Muscle layer of duodenum (tissue), 2 donors: Measurements from ENCODE around the gene SDK1.
"Not testable (repeated sequence)": the region's sequence is repeated elsewhere in the genome, so short reads cannot be mapped to it uniquely, and the experiment has no call there.

Experiments
- H3K27ac ChIP-seq: one replicate; pipeline ENCODE4 v1.7.0; 2013; ENCODE audit warnings: mild to moderate bottlenecking, low read length
- H3K27me3 ChIP-seq: one replicate; pipeline ENCODE4 v1.7.0; 2013; ENCODE audit warnings: low read depth, mild to moderate bottlenecking, control low read depth, low read length
- H3K36me3 ChIP-seq, 2 donors: one replicate each; pipeline ENCODE4 v1.7.0; 2013; ENCODE audit warnings: low read length in 2 of 2, control low read depth in 1 of 2, mild to moderate bottlenecking in 1 of 2; ENCODE audit not compliant: insufficient read depth in 2 of 2, control insufficient read depth in 1 of 2
- H3K4me1 ChIP-seq, 2 donors: one replicate each; pipeline ENCODE4 v1.7.0; 2013; ENCODE audit warnings: low read length in 2 of 2, mild to moderate bottlenecking in 2 of 2, control low read depth in 1 of 2, moderate library complexity in 1 of 2; ENCODE audit not compliant: insufficient read depth in 2 of 2, control insufficient read depth in 1 of 2
- H3K4me3 ChIP-seq, 2 donors: one replicate each; pipeline ENCODE4 v1.7.0; 2013; ENCODE audit warnings: low read length in 2 of 2, low read depth in 1 of 2, mild to moderate bottlenecking in 1 of 2
- H3K9me3 ChIP-seq, 2 donors: one replicate each; pipeline ENCODE4 v1.7.0; 2013; ENCODE audit warnings: low read length in 2 of 2, control low read depth in 1 of 2, mild to moderate bottlenecking in 1 of 2; ENCODE audit not compliant: control insufficient read depth in 1 of 2
- donor health status: healthy.

SDK1 gene

DNA sequence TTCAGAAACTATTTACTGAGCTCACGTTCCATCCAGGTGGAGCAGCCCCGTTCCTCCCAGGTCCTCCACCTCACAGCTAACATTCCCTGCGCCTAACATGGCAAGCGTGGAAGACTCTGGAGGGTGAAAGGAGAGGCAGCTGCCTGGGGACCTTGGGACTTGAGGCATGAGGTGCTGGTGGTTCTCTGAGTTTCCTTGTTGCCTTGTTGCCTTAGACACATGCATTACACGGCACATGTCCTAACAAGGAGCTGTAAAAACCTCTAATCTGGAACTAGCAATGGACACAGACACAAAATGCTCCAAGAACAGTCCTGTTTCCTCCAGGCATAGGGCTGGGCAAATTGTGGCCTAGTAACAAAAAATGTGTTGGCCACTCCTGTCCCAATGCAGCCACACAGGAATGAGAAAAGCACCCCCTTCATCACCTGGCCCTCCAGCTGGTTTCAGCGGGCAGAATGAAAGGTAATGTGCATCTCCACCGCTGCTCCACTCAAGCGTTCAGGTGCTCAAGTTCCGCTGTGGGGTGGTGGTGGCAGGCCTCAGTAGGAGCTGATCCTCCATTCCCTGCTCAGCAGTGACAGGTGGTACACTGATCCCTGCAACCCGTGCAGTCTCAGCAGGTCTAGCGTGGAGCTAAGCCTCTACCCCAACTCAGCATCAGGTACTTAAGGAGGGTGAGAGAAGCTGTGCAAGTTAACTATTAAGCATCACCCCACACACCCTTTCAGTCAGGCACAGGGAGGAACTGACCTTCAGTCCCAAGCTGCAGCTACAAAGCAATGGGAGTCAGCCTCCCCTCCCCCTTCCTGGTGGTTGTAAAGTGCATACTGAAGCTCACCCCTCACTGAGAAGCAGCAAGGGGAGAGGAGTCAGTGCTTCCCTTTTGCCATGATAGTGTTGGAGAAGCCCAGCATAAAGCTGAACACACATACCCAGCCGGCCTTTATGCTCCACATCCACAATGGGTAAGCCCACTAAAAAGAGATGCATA, 382.8 kb downstream of the SDK1 start:
- peaks cover 0 to 4% of the 10 kb centered on the region in 2 donors for H3K4me1 ChIP-seq
- H3K27me3 ChIP-seq: no peaks in the 10 kb centered on the region
- H3K9me3 ChIP-seq: peaks cover 0 to 4% of the 10 kb centered on the region in 2 donors
- no peak overlapping the region for H3K4me3 ChIP-seq
- H3K36me3 ChIP-seq: no peaks in the 10 kb centered on the region
- H3K27ac ChIP-seq: no peak overlapping the region

DNA sequence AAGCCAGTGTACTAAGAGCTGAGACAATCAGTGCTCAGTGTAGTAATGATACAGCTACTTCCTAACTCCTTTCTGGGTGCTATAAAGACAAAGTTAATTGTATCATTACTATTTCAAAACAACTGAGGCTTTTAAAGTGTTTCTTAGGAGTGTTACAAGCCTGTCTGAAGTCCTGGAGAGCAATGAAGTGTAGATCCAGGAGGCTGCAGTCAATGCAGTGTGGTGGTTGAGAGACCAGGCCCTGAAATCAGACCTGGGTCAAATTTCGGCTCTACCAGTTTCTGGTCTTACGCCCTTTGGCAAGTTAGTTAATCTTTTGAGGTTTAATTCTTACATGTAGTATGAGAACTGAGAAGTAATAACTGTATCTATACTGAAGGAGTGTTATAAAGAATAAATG, 387.0 kb downstream of the SDK1 start:
- Histone ChIP-seq H3K27me3 (no peaks in the 10 kb centered on the region), H3K4me1 (no peaks in the 10 kb centered on the region), H3K9me3 (peaks cover 0 to 8% of the 10 kb centered on the region in 2 donors), H3K36me3 (no peaks in the 10 kb centered on the region), H3K4me3 (no peak overlapping the region), H3K27ac (no peak overlapping the region)

DNA sequence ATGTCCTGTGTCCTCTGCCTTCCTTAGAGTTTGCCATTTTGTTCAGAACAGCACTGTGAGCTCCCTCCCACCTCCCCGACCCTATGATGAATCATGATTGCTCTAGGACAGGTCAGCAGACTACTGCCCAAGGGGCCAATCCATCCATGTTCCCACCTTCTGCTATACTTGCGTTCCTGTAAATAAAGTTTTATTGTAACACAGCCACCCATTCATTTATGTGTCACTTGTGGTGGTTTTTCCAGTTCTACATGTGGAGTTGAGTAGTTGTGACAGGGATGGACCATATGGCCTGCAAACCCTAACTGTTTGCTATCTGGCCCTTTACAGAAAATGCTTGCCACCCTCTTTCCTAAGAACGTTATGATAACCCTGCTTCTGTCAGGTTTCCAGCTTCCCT, 387.8 kb downstream of the SDK1 start:
- Histone ChIP-seq H3K27ac (no peak overlapping the region), H3K4me1 (no peaks in the 10 kb centered on the region), H3K27me3 (no peaks in the 10 kb centered on the region), H3K36me3 (no peaks in the 10 kb centered on the region), H3K9me3 (peaks cover 0 to 8% of the 10 kb centered on the region in 2 donors), H3K4me3 (no peak overlapping the region)

GRCh38 chr7:3691478-3692158, 390.6 kb downstream of the SDK1 start:
- no peaks in the 10 kb centered on the region for H3K4me1 ChIP-seq
- H3K9me3 ChIP-seq: peaks cover 0 to 8% of the 10 kb centered on the region in 2 donors
- no peak overlapping the region for H3K27ac ChIP-seq
- no peaks in the 10 kb centered on the region for H3K36me3 ChIP-seq
- no peaks in the 10 kb centered on the region for H3K27me3 ChIP-seq
- no peak overlapping the region for H3K4me3 ChIP-seq

- Histone ChIP-seq H3K36me3 (no peaks in the 10 kb centered on the region), H3K27ac (no peak overlapping the region), H3K27me3 (no peaks in the 10 kb centered on the region), H3K4me3 (no peak overlapping the region), H3K4me1 (no peaks in the 10 kb centered on the region), H3K9me3 (no peaks in the 10 kb centered on the region)
Measured at GRCh38 chr7:3695602-3696001, 394.6 kb downstream of the SDK1 start.

GRCh38 chr7:3696113-3696512, 395.1 kb downstream of the SDK1 start:
- Histone ChIP-seq H3K4me3 (no peak overlapping the region), H3K9me3 (no peaks in the 10 kb centered on the region), H3K27ac (no peak overlapping the region), H3K4me1 (no peaks in the 10 kb centered on the region), H3K36me3 (no peaks in the 10 kb centered on the region), H3K27me3 (no peaks in the 10 kb centered on the region)

GRCh38 chr7:3697472-3697871, 396.4 kb downstream of the SDK1 start:
- Histone ChIP-seq H3K36me3 (no peaks in the 10 kb centered on the region), H3K4me3 (no peak overlapping the region), H3K4me1 (no peaks in the 10 kb centered on the region), H3K9me3 (no peaks in the 10 kb centered on the region), H3K27ac (no peak overlapping the region), H3K27me3 (no peaks in the 10 kb centered on the region)

DNA sequence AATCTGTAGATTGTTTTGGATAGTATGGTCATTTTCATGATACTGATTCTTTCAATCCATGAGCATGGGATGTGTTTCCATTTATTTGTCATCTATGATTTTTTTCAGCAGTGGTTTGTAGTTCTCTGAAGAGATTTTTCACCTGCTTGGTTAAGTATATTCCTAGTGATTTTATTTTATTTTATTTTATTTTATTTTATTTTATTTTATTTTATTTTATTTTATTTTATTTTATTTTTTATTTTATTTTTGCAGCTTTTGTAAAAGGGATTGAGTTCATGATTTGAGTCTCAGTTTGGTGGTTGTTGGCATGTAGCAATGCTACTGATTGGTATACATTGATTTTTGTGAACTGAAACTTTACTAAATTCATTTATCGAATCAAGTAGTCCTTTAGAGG, 404.2 kb downstream of the SDK1 start:
- Histone ChIP-seq H3K36me3 (no peaks in the 10 kb centered on the region), H3K27me3 (no peaks in the 10 kb centered on the region), H3K4me1 (no peaks in the 10 kb centered on the region), H3K27ac (no peak overlapping the region), H3K9me3 (peaks cover 0 to 9% of the 10 kb centered on the region in 2 donors), H3K4me3 (no peak overlapping the region)

DNA sequence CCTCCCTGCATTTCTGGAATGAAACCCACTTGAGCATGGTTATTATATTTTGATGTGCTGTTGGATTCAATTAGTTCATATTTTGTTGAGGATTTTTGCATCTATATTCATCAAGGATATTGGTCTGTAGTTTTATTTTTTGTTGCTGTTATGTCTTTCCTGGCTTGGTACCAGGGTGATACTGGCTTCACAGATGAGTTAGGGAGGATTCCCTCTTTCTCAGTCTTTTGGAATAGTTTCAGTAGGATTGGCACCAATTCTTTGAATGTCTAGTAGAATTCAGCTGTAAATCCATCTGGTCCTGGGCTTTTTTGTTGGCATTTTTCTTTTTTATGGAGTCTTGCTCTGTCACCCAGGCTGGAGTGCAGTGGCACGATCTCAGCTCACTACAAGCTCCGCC, 405.0 kb downstream of the SDK1 start:
- H3K36me3 ChIP-seq, H3K27ac ChIP-seq, H3K27me3 ChIP-seq, H3K4me1 ChIP-seq, H3K4me3 ChIP-seq, H3K9me3 ChIP-seq: not testable (repeated sequence)

GRCh38 chr7:3710122-3710521, 409.1 kb downstream of the SDK1 start:
- no peaks in the 10 kb centered on the region for H3K27me3 ChIP-seq
- no peak overlapping the region for H3K27ac ChIP-seq
- H3K4me1 ChIP-seq: no peaks in the 10 kb centered on the region

DNA sequence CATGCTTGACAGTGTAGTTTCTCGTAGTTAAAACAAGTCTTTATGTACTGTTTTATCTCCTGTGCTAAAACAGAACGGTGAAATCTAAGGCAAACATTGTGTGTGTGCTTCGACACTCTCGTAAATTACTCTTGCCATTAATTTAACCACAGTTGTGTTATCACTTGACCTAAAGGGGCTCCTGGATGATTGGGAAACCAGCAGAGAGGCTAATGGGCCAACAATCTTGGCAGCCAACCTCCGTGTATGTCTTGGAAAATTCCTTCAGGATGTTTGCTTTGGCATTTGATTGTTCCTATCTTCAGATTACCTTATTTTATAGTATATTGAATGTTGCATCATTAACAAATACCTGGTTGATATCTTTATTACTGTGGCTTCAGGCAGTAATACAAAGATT, 409.5 kb downstream of the SDK1 start:
- H3K4me3 ChIP-seq: no peak overlapping the region
- no peaks in the 10 kb centered on the region for H3K4me1 ChIP-seq

More at GRCh38 chr7:3710122-3710521, 409.1 kb downstream of the SDK1 start:
- Histone ChIP-seq H3K4me3 (no peak overlapping the region), H3K36me3 (no peaks in the 10 kb centered on the region), H3K9me3 (peaks cover 0 to 4% of the 10 kb centered on the region in 2 donors)

More for the DNA sequence above, 409.5 kb downstream of the SDK1 start:
- Histone ChIP-seq H3K27ac (no peak overlapping the region), H3K9me3 (peaks cover 0 to 4% of the 10 kb centered on the region in 2 donors), H3K27me3 (no peaks in the 10 kb centered on the region), H3K36me3 (no peaks in the 10 kb centered on the region)
